Immature natural killer cell (primary cell): ENCODE data around the gene MXRA5. TPM values are rescaled to one million over a fixed set of nuclear protein-coding genes. Genes with fewer than 3 reads are reported as not detected.
"Not testable (repeated sequence)": the region's sequence is repeated elsewhere in the genome, so short reads cannot be mapped to it uniquely, and the experiment has no call there.

ENCODE experiments used
- DNase-seq, 3 donors: peaks; one replicate each; pipeline ENCODE4 v3.0.0; 2022; ENCODE audit warnings: mixed read lengths in 1 of 3
- H3K27ac Mint-ChIP-seq, 6 donors: one replicate each; pipeline ENCODE4 v1.8.0; 2020; ENCODE audit warnings: mixed read lengths in 6 of 6, mild to moderate bottlenecking in 5 of 6, inconsistent platforms in 4 of 6, moderate library complexity in 3 of 6
- H3K27me3 Mint-ChIP-seq, 3 donors: one replicate each; pipeline ENCODE4 v1.8.0; 2020 to 2021; ENCODE audit warnings: low read depth in 3 of 3, mild to moderate bottlenecking in 3 of 3, mixed read lengths in 3 of 3, moderate library complexity in 3 of 3, inconsistent platforms in 1 of 3
- H3K36me3 Mint-ChIP-seq, 3 donors: one replicate each; pipeline ENCODE4 v1.8.0; 2020; ENCODE audit warnings: mixed read lengths in 3 of 3, inconsistent platforms in 2 of 3, mild to moderate bottlenecking in 2 of 3
- H3K4me1 Mint-ChIP-seq, 2 donors: one replicate each; pipeline ENCODE4 v1.8.0; 2020; ENCODE audit warnings: inconsistent platforms in 2 of 2, mild to moderate bottlenecking in 2 of 2, mixed read lengths in 2 of 2, moderate library complexity in 1 of 2
- H3K4me3 Mint-ChIP-seq, 5 donors: one replicate each; pipeline ENCODE4 v1.8.0; 2020; ENCODE audit warnings: mild to moderate bottlenecking in 5 of 5, mixed read lengths in 5 of 5, inconsistent platforms in 3 of 5, moderate library complexity in 3 of 5
- H3K9me3 Mint-ChIP-seq, 6 donors: one replicate each; pipeline ENCODE4 v1.8.0; 2020; ENCODE audit warnings: mild to moderate bottlenecking in 6 of 6, mixed read lengths in 6 of 6, inconsistent platforms in 4 of 6, moderate library complexity in 3 of 6
- polyA plus RNA-seq, 3 donors: library from polyadenylated mRNA; unstranded; fragments of 300-500 nt; fragmentation: Illumina TruSeq; gene quantifications; one replicate each; pipeline ENCODE4 v1.2.3, GENCODE V29; 2021

The MXRA5 gene
- polyA plus RNA-seq, 3 donors from 2014 or later, result not detected

DNA sequence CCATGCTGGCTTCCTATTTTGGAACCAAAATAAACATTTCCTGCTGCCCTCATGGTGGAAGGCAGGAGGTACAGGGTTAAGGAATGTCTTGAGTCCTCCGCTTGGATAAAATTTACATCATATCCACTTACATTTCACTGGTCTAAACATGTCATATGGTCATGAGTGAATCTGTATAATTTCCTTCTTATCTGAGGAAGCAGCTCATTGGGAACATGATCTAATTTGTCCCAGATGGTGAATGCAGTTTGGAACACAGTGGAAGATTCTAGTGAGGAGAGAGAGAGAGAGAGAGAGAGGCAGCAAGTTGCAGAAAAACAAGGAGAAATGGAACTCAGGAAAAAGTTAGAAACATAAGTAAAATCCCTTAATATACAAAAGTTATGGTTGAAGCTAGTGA, 46.8 kb downstream of the MXRA5 start:
- H3K27ac Mint-ChIP-seq, result no peak overlapping the region
- no peak for DNase-seq

DNA sequence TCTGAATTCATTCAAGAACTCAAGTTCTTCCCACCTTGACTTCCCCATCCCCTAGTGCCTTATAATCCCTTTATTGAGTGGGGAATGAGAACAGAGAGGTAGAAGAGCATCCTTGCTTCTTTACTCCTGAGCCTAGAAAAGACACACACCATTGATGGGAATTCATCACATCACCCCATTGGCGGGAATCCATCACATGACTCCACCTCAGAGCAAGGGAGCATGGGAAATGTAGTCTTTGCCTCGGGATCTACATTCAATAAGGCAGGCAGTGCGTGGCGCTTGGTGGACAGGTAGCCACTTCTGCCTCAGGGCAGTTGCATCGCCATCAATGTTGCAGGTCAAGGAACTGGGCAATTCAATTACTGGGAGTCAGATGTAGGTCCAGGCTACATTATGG, 50.7 kb downstream of the MXRA5 start:
- no peak for DNase-seq
- H3K4me1 Mint-ChIP-seq, result no peaks in the 10 kb centered on the region
- H3K27ac Mint-ChIP-seq, result no peak overlapping the region
- peaks cover 0 to under 1% (median 0%) of the 10 kb centered on the region in 6 donors for H3K9me3 Mint-ChIP-seq
- H3K4me3 Mint-ChIP-seq, result no peak overlapping the region
- H3K36me3 Mint-ChIP-seq, result no peaks in the 10 kb centered on the region
- peaks cover 0 to 4% (median 4%) of the 10 kb centered on the region in 3 donors for H3K27me3 Mint-ChIP-seq

More for the DNA sequence above, 46.8 kb downstream of the MXRA5 start:
- Mint-ChIP-seq H3K9me3 (peaks cover 0 to 3% (median 0%) of the 10 kb centered on the region in 6 donors), H3K27me3 (no peaks in the 10 kb centered on the region), H3K4me3 (no peak overlapping the region), H3K4me1 (no peaks in the 10 kb centered on the region), H3K36me3 (no peaks in the 10 kb centered on the region)

DNA sequence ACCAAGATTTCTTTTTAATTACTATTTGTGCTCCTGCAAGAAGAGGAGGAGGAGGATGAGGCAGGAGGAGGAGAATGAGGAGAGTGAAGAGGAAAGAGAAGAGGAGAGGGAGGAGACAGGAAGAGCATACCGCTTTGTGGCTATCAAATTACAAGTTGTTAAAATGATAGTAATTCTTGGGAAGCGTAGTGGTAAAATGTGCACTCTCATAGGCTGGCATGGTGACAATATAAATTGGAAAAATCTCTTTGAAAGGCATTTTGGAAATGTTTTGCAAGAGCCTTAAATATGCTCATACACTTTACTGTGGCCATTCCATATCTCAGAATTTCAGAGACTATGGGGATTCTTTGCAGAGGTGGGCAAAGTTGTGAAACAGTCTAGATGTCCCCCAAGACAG, 53.2 kb downstream of the MXRA5 start:
- DNase-seq, result no peak
- no peaks in the 10 kb centered on the region for H3K4me1 Mint-ChIP-seq
- H3K27me3 Mint-ChIP-seq, result peaks cover 4 to 7% (median 6%) of the 10 kb centered on the region in 3 donors
- no peak overlapping the region for H3K27ac Mint-ChIP-seq
- H3K4me3 Mint-ChIP-seq, result no peak overlapping the region
- no peaks in the 10 kb centered on the region for H3K36me3 Mint-ChIP-seq
- H3K9me3 Mint-ChIP-seq, result no peaks in the 10 kb centered on the region

DNA sequence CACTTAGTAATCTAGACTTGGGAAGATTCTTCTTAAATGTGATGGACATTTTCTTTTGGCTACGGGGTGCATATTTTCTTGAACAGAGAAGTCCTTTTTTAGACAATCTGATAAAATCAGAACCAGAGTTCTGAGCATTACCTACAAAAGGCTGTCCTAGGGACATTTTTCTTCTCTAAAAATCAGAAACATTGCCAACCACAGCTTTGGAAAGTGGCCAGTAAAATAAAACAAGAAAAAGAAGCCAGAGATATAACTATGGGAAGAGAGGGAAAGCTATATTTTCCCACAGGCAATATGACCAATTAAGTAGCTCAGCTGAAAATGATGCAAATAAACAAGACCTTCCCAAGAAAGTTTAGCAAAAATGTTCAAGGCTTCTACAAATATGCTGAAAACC, 55.9 kb downstream of the MXRA5 start:
- Mint-ChIP-seq H3K36me3 (no peaks in the 10 kb centered on the region), H3K4me3 (no peak overlapping the region), H3K27ac (no peak overlapping the region), H3K9me3 (peaks cover 0 to 4% (median 0%) of the 10 kb centered on the region in 6 donors), H3K4me1 (no peaks in the 10 kb centered on the region), H3K27me3 (peaks cover 4 to 11% (median 7%) of the 10 kb centered on the region in 3 donors)
- no peak for DNase-seq

DNA sequence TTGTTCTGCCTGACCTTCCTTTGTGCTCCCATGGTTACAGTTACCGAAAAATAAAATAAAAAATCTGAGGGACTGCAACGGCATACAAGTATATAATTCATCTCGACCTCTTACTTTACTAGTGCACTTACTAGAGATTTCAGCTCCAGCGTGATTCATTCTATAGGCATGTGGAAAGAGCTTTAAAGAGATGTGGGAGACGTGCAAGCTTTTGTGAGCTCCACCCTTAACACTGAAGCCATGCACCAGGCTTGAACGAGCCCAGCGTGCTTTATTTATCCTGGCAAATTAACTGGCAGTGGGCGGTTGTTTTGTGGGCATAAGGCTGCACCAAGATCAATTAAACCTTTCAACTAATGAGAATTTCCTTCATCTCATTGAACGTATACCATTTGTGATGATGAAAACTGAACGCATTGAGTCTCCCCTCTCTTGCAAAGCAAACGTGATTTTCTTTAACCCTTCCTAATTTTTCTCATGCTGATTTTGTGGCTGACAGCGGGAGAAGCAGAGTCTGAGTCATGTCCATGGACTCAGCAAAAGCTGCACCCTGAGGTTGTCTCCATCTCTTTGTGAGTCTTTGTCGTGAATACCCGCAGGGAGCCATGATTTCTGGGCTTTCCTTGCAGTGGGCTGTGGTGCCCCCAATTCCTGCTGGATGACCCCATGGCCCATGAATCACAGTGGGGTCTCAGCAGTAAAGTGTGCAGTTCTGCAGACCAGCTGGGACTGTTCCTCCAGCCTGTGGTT, 60.1 kb downstream of the MXRA5 start:
- no peak overlapping the region for H3K27ac Mint-ChIP-seq
- no peak overlapping the region for H3K4me3 Mint-ChIP-seq
- H3K36me3 Mint-ChIP-seq, result no peaks in the 10 kb centered on the region
- no peaks in the 10 kb centered on the region for H3K4me1 Mint-ChIP-seq
- peaks cover 0 to 4% (median 0%) of the 10 kb centered on the region in 6 donors for H3K9me3 Mint-ChIP-seq
- DNase-seq, result no peak
- H3K27me3 Mint-ChIP-seq, result peaks cover 3 to 13% (median 6%) of the 10 kb centered on the region in 3 donors

DNA sequence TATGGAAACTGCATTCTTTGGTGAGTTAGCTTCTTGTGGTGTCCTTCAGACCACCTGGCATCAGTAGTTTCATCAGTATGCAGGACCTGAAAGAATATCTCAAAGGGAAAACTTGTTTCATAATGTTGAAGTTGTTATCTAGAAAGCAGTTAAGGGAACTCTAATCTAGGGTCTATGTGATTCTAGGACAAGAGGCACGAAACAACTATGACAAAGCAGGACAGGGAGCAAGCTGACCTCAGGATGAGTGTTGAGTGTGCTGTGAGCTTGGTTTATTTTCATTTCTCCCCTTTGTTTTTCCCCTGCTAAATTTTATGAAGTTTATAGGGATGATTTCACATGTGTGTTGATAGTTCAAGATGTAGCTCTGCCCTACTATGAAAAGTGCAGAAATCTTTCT, 65.7 kb downstream of the MXRA5 start:
- DNase-seq, result no peak
- H3K27me3 Mint-ChIP-seq, result peaks cover 2 to 3% (median 3%) of the 10 kb centered on the region in 3 donors
- H3K4me1 Mint-ChIP-seq, result no peaks in the 10 kb centered on the region
- no peaks in the 10 kb centered on the region for H3K36me3 Mint-ChIP-seq
- no peak overlapping the region for H3K27ac Mint-ChIP-seq
- peaks cover 0 to 20% (median 12%) of the 10 kb centered on the region in 6 donors for H3K9me3 Mint-ChIP-seq
- no peak overlapping the region for H3K4me3 Mint-ChIP-seq

DNA sequence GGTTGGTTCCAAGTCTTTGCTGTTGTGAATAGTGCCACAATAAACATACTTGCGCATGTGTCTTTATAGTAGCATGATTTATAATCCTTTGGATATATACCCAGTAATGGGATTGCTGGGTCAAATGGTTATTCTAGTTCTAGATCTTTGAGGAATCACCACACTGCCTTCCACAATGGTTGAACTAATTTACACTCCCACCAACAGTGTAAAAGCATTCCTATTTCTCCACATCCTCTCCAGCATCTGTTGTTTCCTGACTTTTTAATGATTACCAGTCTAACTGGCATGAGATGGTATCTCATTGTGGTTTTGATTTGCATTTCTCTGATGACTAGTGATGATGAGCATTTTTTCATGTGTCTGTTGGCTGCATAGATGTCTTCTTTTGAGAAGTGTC, 72.8 kb downstream of the MXRA5 start:
- H3K9me3 Mint-ChIP-seq, H3K27ac Mint-ChIP-seq, H3K4me3 Mint-ChIP-seq, DNase-seq, H3K4me1 Mint-ChIP-seq, H3K36me3 Mint-ChIP-seq: not testable (repeated sequence)
- H3K27me3 Mint-ChIP-seq, result peaks cover 2 to 12% (median 5%) of the 10 kb centered on the region in 3 donors

DNA sequence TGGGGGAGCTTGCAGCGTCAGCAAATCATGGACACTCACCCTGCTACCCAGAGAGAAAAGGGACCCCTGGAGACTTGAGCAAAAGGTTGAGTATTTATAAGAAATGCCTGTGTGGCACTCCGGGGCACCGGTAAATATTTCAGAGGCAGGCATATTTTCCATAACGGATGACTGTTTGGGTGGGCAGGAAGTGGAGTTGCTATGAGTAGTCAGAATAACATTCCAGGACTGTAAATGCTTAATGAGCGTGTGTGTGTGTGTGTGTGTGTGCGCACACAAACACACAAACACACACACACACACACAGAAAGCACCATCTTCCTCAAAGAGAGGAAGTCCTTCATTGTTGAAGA, 74.6 kb downstream of the MXRA5 start:
- no peak for DNase-seq
- Mint-ChIP-seq H3K36me3 (no peaks in the 10 kb centered on the region), H3K27me3 (peaks cover 2 to 13% (median 5%) of the 10 kb centered on the region in 3 donors), H3K9me3 (peaks cover 0 to 10% (median 0%) of the 10 kb centered on the region in 6 donors), H3K27ac (no peak overlapping the region), H3K4me1 (no peaks in the 10 kb centered on the region), H3K4me3 (no peak overlapping the region)

DNA sequence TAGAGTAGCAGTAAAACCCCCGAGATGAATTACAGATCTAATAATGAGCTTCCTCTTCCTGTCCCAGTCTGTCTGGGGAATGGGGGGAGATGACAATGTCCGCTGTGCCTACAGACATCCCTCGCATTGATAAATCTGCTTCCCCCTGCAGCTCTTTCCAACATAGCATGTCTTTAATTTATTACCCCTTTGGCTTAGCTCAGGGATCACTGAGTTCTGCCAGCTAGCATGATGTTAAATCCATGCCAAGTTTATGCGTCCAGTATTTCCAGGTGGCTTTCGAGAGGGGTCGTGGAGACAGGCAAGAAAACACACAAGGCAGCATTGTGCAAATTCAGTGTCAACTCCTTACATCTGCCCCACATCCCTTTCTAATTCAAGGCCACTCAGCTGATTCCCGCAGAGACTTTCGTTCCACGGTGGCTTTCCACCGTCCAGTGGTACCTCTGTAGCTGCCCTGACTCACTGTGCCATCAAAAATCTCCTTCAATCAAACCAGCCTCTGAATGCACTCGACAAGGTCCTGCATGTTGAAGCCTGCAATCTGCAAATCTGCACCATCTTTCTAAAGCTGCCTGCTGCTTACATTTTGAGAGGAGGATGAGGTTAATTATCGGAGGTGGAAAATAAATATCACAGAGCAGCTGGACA, 75.1 kb downstream of the MXRA5 start:
- H3K36me3 Mint-ChIP-seq, result no peaks in the 10 kb centered on the region
- DNase-seq, result no peak
- H3K4me1 Mint-ChIP-seq, result no peaks in the 10 kb centered on the region
- no peak overlapping the region for H3K4me3 Mint-ChIP-seq
- peaks cover 0 to 10% (median 0%) of the 10 kb centered on the region in 6 donors for H3K9me3 Mint-ChIP-seq
- peaks cover 2 to 13% (median 5%) of the 10 kb centered on the region in 3 donors for H3K27me3 Mint-ChIP-seq
- H3K27ac Mint-ChIP-seq, result no peak overlapping the region

DNA sequence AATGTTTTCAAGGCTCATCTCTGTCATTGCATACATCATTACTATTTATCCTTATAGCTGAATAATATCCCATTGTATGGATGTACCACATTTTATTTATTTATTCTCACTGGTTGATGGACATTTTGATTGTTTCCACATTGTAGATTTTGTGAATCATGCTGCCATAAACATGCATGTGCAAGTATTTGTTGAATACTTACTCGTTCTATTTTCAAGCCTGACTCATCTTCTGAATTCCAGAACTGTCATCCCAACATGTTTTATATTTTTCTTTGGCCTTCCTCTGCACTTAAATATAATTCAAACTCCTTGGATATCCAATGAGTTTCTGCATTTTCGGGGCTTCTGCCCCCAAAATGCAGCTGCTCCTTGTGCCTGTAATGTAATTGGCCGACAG, 77.6 kb downstream of the MXRA5 start:
- Mint-ChIP-seq H3K27ac (no peak overlapping the region), H3K27me3 (peaks cover 4 to 13% (median 5%) of the 10 kb centered on the region in 3 donors), H3K36me3 (peaks cover 0 to 2% (median 0%) of the 10 kb centered on the region in 3 donors), H3K4me1 (no peaks in the 10 kb centered on the region), H3K9me3 (peaks cover 0 to 5% (median under 1%) of the 10 kb centered on the region in 6 donors), H3K4me3 (no peak overlapping the region)
- DNase-seq, result no peak

DNA sequence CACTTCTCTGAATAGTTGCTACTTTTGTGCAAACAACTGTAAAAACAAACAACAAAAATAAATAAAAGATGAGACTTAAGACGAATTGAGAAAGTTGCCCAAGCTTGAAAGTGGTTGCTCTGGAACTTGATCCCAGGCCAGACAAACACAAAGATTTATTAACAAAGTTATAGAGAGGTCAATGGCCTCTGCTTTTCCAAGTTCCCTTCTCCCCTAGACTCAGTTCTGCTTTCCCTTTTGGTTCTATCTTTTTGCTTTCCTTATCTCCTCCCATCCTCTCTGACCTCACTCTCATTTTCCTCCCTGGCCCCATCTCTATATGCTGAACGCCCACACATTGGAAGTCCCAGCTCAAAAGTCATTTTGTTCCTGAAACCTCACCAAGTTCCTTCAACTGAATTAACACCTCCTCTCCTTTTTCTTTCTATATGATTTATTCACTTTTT, 82.7 kb downstream of the MXRA5 start:
- no peak for DNase-seq
- Mint-ChIP-seq H3K4me1 (no peaks in the 10 kb centered on the region), H3K4me3 (no peak overlapping the region), H3K36me3 (peaks cover 0 to 4% (median 0%) of the 10 kb centered on the region in 3 donors), H3K9me3 (peaks cover 2 to 28% (median 4%) of the 10 kb centered on the region in 6 donors), H3K27me3 (peaks cover 0 to 8% (median 3%) of the 10 kb centered on the region in 3 donors), H3K27ac (no peak overlapping the region)

DNA sequence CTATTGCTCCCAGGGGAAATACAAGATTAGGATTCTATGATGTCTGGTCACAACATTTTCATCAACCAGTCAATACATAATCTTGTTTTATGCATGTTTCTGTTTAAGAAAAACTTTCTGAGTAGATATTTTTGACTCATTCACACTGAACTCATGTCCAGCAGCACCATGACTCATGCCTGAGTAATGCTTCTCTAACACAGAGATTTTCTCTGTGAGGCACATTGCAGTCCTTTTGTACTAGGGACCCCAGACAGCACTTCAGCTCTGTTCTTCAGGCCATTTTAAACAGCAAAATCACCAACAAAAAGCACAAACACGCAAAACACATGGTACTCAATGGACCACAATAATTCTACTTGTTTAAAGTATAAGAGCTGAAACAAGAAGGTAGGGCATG, 83.6 kb downstream of the MXRA5 start:
- H3K27ac Mint-ChIP-seq, result no peak overlapping the region
- no peak for DNase-seq
- H3K9me3 Mint-ChIP-seq, result peaks cover 2 to 28% (median 4%) of the 10 kb centered on the region in 6 donors
- H3K4me3 Mint-ChIP-seq, result no peak overlapping the region
- H3K27me3 Mint-ChIP-seq, result peaks cover 0 to 8% (median 3%) of the 10 kb centered on the region in 3 donors
- no peaks in the 10 kb centered on the region for H3K4me1 Mint-ChIP-seq
- peaks cover 0 to 4% (median 0%) of the 10 kb centered on the region in 3 donors for H3K36me3 Mint-ChIP-seq
